Epithelial cell of esophagus (primary cell): ENCODE data around the gene DPP3.

ENCODE experiments used
- DNase-seq: peaks from one replicate; pipeline ENCODE4 v3.0.0; 2010; ENCODE audit warnings: low read depth
- H3K4me3 ChIP-seq: 2 replicates; pipeline ENCODE4 v1.5.1; 2011; ENCODE audit warnings: mild to moderate bottlenecking, low read length, control low read depth
- TF ChIP-seq, protein P1 (sequence below): IDR thresholded peaks from 2 replicates; pipeline ENCODE4 v1.5.1; 2011; ENCODE audit warnings: low read depth, mild to moderate bottlenecking, low read length, control low read depth, inconsistent platforms; ENCODE audit not compliant: insufficient read depth; ENCODE audit errors: missing control alignments

DPP3 gene

DNA sequence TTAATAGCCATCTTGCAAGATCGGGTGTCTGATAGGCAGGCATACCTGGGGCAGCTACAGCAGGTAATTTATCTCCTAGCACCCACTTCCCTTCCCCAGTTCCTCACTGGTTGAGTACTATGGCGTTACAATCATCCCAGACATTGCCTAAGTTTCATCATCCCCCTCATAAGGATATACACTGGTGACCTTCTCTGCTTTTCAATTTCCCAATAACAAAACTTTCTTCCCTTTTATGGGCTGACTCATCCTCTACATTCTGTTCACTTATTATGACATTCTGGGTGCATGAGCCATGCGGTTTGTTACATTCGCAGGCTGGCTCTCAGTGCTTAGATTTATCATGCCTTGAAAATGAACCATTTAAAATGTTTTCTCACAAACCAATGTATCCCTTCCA, 36.6 kb upstream of the DPP3 start:
- H3K4me3 ChIP-seq = no peak overlapping the region
- TF ChIP-seq, protein P1, sequence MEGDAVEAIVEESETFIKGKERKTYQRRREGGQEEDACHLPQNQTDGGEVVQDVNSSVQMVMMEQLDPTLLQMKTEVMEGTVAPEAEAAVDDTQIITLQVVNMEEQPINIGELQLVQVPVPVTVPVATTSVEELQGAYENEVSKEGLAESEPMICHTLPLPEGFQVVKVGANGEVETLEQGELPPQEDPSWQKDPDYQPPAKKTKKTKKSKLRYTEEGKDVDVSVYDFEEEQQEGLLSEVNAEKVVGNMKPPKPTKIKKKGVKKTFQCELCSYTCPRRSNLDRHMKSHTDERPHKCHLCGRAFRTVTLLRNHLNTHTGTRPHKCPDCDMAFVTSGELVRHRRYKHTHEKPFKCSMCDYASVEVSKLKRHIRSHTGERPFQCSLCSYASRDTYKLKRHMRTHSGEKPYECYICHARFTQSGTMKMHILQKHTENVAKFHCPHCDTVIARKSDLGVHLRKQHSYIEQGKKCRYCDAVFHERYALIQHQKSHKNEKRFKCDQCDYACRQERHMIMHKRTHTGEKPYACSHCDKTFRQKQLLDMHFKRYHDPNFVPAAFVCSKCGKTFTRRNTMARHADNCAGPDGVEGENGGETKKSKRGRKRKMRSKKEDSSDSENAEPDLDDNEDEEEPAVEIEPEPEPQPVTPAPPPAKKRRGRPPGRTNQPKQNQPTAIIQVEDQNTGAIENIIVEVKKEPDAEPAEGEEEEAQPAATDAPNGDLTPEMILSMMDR = no peak
- peak; percentile 78 for DNase-seq

GRCh38 chr11:66447012-66447411, 33.2 kb upstream of the DPP3 start:
- TF ChIP-seq, protein P1 = no peak
- DNase-seq = no peak
- H3K4me3 ChIP-seq = no peak overlapping the region

- H3K4me3 ChIP-seq = no peak overlapping the region
- no peak for DNase-seq
- TF ChIP-seq, protein P1 = no peak
These were observed 31.7 kb upstream of the DPP3 start for GRCh38 chr11:66448523-66448922.

GRCh38 chr11:66450560-66450959, 29.7 kb upstream of the DPP3 start:
- DNase-seq = no peak
- TF ChIP-seq, protein P1 = no peak
- H3K4me3 ChIP-seq = no peak overlapping the region

DNA sequence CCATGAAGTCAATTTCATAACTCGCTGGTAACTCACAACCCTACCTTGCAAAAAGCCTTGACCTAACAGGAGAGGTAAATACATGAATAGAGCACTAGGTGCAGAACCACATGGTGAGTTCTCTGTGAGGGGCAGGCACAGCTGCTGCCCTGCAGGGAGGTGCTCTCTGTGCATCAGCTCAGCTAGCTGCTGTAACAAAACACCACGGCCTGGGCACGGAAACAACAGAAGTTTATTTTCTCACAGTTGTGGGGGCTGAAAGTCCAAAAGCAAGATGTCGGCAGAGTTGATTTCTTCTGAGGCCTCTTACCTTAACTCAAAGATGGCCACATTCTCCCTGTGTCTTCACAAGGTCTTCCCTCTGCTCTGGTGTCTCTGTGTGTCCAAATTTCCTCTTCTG, 28.6 kb upstream of the DPP3 start:
- TF ChIP-seq, protein P1 = no peak
- no peak for DNase-seq
- no peak overlapping the region for H3K4me3 ChIP-seq

- DNase-seq = peak; percentile 92
- no peak overlapping the region for H3K4me3 ChIP-seq
These were observed 26.0 kb upstream of the DPP3 start for GRCh38 chr11:66454247-66454646.

DNA sequence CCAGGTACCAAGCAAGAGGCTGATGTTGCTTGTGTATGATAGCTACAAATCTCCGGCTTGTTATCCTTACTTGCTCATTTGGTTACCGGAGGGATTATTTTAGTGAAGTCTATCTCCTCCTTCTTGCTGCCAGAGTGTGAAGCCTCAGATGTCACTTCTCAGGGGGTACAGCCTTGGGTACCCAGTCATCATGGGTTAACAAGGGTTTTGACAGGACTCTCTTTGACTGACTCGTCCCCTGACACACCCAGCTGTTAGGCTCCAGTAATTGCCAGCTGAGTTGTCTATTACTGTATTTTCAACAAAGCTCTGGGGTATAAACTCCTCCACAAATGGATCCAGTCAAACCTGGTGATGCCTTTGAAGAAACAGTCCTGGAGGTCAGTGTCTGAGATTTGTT, 25.4 kb upstream of the DPP3 start:
- no peak overlapping the region for H3K4me3 ChIP-seq
- peak; percentile 21 for DNase-seq
- TF ChIP-seq, protein P1 = no peak

More at GRCh38 chr11:66454247-66454646, 26.0 kb upstream of the DPP3 start:
- TF ChIP-seq, protein P1 = no peak
